NT2/D1 (cell line): Measurements from ENCODE around the gene HAUS8.

Experiments used
- DNase-seq: peaks from one replicate; pipeline ENCODE4 v3.0.0-alpha.2; 2011; ENCODE audit warnings: low read depth, low spot score
- H3K27me3 ChIP-seq: 2 replicates; pipeline ENCODE4 v1.6.0; 2011; ENCODE audit warnings: mild to moderate bottlenecking; ENCODE audit not compliant: insufficient read length, insufficient read depth
- H3K36me3 ChIP-seq: 2 replicates; pipeline ENCODE4 v1.6.1; 2011; ENCODE audit warnings: mild to moderate bottlenecking, low read length, mixed read lengths; ENCODE audit not compliant: insufficient read depth, insufficient read length
- H3K4me1 ChIP-seq: 2 replicates; pipeline ENCODE4 v1.5.1; 2011; ENCODE audit not compliant: insufficient read depth, insufficient read length
- H3K4me3 ChIP-seq: 2 replicates; pipeline ENCODE4 v1.5.1; 2011; ENCODE audit warnings: low read depth; ENCODE audit not compliant: insufficient read length
- H3K9ac ChIP-seq: 2 replicates; pipeline ENCODE4 v1.6.0; 2011; ENCODE audit warnings: low read depth; ENCODE audit not compliant: insufficient read length
- H3K9me3 ChIP-seq: 2 replicates; pipeline ENCODE4 v1.5.1; 2011; ENCODE audit warnings: mild to moderate bottlenecking, low read length; ENCODE audit not compliant: insufficient read depth
- SUZ12 ChIP-seq: IDR thresholded peaks from 2 replicates; pipeline ENCODE4 v1.6.1; 2011; ENCODE audit not compliant: insufficient read length, insufficient read depth; ENCODE audit errors: extremely low read depth
- YY1 ChIP-seq: IDR thresholded peaks from 2 replicates; pipeline ENCODE4 v1.6.1; 2011; ENCODE audit not compliant: insufficient read length, insufficient read depth
- ZNF274 ChIP-seq: IDR thresholded peaks from 2 replicates; pipeline ENCODE4 v1.6.1; 2011; ENCODE audit warnings: mild to moderate bottlenecking, low read depth, low read length

Gene HAUS8

DNA sequence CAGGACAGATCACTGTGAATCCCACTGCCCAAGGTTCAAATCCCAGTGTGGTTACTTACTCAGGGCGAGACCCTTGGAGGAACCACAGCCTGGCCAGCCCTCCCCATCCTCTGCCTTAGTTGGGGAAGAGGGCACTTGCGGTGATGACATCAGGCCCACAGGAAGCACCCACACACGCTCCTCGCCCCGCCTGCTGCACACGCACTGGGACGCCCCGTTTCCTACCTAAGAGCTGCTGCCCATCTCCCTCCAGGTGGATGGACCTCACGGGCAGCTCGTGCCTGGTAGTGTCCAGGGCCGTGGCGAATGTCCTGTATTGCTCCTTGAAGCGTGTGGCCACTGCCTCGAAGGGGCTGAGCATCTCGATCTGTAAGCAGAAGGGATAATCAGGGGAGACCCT is 19.6 kb downstream of the HAUS8 start:
- DNase-seq: no peak
- no peaks in the 10 kb centered on the region for H3K27me3 ChIP-seq
- H3K9ac ChIP-seq: no peak overlapping the region
- peaks cover 92% of the 10 kb centered on the region for H3K36me3 ChIP-seq
- peaks cover 7% of the 10 kb centered on the region for H3K4me1 ChIP-seq
- no peak for TF ChIP-seq SUZ12
- TF ChIP-seq YY1: no peak
- no peak for TF ChIP-seq ZNF274
- H3K4me3 ChIP-seq: no peak overlapping the region
- H3K9me3 ChIP-seq: peaks cover 34% of the 10 kb centered on the region

DNA sequence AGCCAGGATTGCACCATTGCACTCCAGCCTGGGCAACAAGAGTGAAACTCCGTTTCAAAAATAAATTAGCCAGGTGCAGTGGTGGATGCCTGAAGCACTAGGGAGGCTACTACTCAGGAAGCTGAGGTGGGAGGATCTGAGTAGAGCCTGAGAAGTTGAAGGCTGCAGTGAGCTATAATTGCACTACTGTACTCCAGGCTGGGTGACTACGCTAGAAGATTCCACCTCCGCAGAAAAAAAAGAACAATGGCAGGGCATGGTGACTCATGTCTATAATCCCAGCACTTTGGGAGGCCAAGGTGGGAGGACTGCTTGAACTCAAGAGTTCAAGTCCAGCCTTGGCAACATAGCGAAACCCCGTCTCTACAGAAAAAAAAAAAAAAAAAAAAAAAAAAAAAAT is 20.5 kb downstream of the HAUS8 start:
- H3K4me3 ChIP-seq: no peak overlapping the region
- no peak for DNase-seq
- H3K36me3 ChIP-seq: peaks cover 92% of the 10 kb centered on the region
- H3K9me3 ChIP-seq: peaks cover 25% of the 10 kb centered on the region
- H3K9ac ChIP-seq: no peak overlapping the region
- no peak for TF ChIP-seq SUZ12
- no peak for TF ChIP-seq YY1
- no peak for TF ChIP-seq ZNF274
- H3K4me1 ChIP-seq: peaks cover 10% of the 10 kb centered on the region
- no peaks in the 10 kb centered on the region for H3K27me3 ChIP-seq

DNA sequence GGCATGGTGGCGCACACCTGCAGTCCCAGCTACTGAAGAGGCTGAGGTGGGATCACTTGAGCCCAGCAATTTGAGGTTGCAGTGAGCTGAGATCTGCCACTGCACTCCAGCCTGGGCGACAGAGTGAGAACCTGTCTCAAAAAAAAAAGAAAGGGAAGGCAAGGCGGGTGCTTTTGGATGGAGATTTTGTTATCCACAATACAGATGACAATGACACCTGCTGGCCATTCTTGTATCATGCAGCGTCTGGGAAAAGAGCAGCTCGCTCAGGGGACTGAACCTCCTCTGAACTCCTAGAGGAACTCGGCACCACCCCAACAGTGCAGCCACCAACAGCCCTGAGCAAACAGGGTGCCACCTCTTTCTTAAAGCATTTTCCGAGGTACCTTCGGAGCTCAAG is 22.8 kb downstream of the HAUS8 start:
- Histone ChIP-seq H3K27me3 (no peaks in the 10 kb centered on the region), H3K36me3 (peaks cover 92% of the 10 kb centered on the region), H3K4me3 (no peak overlapping the region), H3K9me3 (peaks cover 2% of the 10 kb centered on the region; the same call in 1 of the 2 replicates), H3K4me1 (peaks cover 11% of the 10 kb centered on the region), H3K9ac (no peak overlapping the region)
- DNase-seq: peak; percentile 55
- TF ChIP-seq SUZ12 (no peak), ZNF274 (no peak)

DNA sequence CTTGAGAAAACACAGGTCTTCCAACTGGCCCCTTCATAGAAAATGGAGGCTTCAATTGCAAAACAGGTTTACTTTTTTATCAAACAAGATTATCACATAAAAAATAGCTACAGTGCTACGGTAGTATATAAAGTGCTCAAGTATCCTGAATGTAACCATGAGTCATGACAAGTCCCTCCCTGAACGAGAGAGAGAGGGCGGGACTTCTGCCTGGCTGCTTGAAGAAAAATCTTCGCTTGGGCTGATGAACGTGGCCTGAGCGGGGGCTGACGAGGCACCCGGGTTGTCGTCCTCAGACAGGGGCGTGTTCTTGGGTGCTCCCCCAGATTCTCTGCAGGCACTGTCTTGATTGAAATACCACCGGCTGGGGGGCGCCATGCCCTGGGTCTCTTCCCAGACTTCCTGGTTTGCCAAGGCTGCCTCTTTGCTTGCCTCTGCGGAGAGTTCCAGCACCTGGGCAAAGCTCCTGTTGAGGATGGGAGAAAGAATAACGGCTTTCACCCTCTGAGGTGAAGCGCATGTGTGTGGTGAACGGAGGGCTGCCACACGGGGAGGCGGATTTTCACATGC is 25.5 kb downstream of the HAUS8 start:
- peaks cover 9% of the 10 kb centered on the region for H3K4me1 ChIP-seq
- peaks cover 76% of the 10 kb centered on the region for H3K36me3 ChIP-seq
- no peaks in the 10 kb centered on the region for H3K27me3 ChIP-seq
- no peak overlapping the region for H3K4me3 ChIP-seq
- H3K9ac ChIP-seq: no peak overlapping the region
- TF ChIP-seq SUZ12: no peak
- no peak for TF ChIP-seq ZNF274
- no peak for TF ChIP-seq YY1
- DNase-seq: no peak
- no peaks in the 10 kb centered on the region for H3K9me3 ChIP-seq

DNA sequence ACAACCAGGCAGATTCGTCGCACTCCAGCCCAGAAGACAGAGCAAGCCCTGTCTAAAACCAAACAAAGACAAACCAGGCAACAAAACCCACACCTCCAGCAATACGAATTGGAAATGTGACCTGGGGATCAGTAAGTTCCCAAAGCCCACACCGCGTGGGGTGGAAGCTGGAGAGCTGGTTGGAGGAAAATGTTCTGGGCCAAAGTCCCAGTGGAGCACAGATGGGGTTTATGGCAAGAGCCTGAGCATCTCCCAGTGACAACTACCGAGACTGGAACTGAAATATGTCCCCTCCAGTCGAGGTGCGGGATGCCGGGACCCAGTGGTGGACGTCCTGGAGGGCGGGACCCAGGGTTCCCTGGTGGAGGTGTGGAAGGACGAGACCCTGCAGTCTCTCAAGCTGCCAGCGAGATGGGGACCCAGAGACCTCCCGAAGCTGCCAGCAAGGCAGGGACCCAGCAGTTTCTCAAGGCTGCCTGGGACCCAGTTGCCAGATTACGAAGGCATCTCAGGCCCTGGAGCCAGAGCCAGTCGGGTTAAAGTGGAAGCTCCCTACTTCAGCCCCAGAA is 26.3 kb downstream of the HAUS8 start:
- no peak overlapping the region for H3K4me3 ChIP-seq
- H3K9me3 ChIP-seq: no peaks in the 10 kb centered on the region
- peaks cover 69% of the 10 kb centered on the region for H3K36me3 ChIP-seq
- H3K9ac ChIP-seq: no peak overlapping the region
- H3K27me3 ChIP-seq: no peaks in the 10 kb centered on the region
- H3K4me1 ChIP-seq: peaks cover 9% of the 10 kb centered on the region
- TF ChIP-seq SUZ12 (no peak), YY1 (no peak), ZNF274 (no peak)
- no peak for DNase-seq

DNA sequence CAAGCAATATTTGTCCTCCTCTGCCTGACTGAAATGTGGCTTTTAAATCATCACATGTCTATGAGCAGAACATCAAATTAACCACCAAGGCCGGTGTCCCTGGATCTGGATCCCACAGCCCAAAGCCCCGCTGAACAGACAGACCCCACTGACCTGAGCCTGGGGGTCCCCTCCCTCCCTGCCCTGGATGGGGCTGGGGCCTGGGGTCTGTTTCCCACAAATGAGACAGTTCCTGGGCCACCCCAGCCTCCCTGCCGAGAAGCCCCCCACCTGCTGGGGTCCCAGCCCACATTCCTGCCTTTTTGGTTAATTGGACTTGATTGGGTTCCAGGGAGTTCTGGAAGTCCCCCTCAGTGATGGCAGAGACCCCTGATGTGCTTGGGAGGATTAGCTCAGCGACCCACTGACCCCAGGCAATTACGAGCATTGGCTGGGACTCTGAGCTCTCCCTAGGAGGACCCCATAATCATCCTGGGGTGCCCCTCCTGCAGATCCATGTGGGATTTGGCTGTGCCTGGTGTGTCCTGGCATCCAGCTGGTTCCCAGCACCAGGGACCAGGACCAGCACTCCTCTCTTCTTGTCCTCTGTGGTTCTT is 29.2 kb downstream of the HAUS8 start:
- Histone ChIP-seq H3K36me3 (peaks cover 40% of the 10 kb centered on the region), H3K9me3 (no peaks in the 10 kb centered on the region), H3K9ac (no peak overlapping the region), H3K4me1 (peaks cover 3% of the 10 kb centered on the region), H3K27me3 (no peaks in the 10 kb centered on the region), H3K4me3 (no peak overlapping the region)
- no peak for DNase-seq
- TF ChIP-seq YY1 (no peak), ZNF274 (no peak), SUZ12 (no peak)

DNA sequence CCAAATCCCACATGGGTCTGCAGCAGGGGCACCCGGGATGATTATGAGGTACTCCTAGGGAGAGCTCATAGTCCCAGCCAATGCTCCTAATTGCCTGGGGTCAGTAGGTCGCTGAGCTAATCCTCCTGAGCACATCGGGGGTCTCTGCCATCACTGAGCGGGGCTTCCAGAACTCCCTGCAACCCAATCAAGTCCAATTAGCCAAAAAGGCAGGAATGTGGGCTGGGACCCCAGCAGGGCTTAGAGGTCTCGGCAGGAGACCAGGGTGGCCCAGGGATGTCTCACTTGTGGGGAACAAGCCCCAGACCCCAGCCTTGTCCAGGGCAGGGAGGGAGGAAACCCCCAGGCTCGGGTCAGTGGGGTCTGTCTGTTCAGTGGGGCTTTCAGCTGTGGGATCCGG is 31.5 kb downstream of the HAUS8 start:
- no peaks in the 10 kb centered on the region for H3K9me3 ChIP-seq
- no peak overlapping the region for H3K4me3 ChIP-seq
- peaks cover 17% of the 10 kb centered on the region for H3K36me3 ChIP-seq
- DNase-seq: no peak
- no peak overlapping the region for H3K9ac ChIP-seq
- no peaks in the 10 kb centered on the region for H3K4me1 ChIP-seq
- TF ChIP-seq YY1: no peak
- no peaks in the 10 kb centered on the region for H3K27me3 ChIP-seq
